HS-27A (cell line): Measurements from ENCODE around the gene ARL15.
"Not testable (repeated sequence)": the region's sequence is repeated elsewhere in the genome, so short reads cannot be mapped to it uniquely, and the experiment has no call there.

Source experiments
- DNase-seq: peaks from one replicate; pipeline ENCODE4 v3.0.0-alpha.2; 2012; ENCODE audit warnings: low read depth, missing footprints

The ARL15 gene

GRCh38 chr5:53982319-53982718 is 328.1 kb downstream of the ARL15 start:
- DNase-seq: not testable (repeated sequence)

DNA sequence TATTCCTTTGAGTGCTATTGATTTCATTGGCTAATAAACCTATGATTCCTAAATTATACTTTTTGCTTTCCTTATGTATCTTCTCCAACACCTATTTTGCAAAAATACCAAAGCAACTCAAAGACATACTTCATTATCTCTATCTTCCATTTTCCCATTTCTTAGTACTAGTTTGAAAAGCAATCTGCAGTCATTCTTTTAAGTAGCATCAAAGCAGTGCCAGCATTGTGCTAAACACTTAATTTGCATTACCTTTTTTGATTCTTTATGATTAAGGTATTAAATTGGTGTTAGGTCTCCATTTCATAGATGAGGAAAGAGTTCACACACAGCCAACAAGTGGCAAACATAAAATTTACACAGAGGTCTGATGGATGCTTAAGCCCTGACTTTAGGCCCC is 330.3 kb downstream of the ARL15 start:
- DNase-seq: no peak

DNA sequence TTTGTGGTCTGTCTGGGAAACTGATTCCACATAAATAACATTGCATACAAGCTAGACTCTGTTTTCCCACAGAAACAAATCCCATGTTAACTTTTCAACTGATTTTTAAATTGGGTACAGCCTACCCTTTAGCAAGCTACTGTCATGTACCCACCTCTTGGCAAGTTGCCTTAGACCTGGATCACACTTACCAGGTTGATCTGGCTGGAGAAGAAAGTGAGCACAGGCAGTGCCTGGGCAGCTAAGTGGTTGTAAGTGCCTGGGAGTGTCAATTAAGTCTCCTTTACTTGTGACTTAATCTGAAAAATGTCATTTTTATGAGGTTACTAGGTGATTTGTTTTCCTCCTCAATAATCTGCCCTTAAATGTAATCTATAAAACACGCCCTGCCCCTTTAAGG is 336.4 kb downstream of the ARL15 start:
- no peak for DNase-seq

GRCh38 chr5:53972314-53972713 is 338.1 kb downstream of the ARL15 start:
- DNase-seq: no peak

- no peak for DNase-seq
Measured at GRCh38 chr5:53971551-53971950, 338.8 kb downstream of the ARL15 start.

DNA sequence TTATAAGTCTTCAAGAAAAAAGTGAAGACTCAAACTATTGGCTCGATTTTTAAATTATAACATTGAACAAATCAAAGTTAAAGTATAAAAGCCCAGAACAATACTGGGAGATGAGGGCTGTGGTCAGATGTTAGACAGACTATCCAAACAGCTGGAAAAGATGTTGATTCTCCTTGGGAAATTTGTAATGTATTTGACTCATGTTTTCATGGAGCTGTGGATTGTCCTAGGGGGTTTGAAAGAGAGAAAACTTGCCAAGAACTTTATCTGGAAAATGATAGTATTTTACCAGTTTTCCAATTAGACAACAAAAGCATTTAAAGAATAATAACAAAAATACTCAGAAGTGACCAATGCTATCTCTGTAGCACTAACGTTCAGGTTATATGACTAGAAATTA is 339.2 kb downstream of the ARL15 start:
- DNase-seq: no peak

DNA sequence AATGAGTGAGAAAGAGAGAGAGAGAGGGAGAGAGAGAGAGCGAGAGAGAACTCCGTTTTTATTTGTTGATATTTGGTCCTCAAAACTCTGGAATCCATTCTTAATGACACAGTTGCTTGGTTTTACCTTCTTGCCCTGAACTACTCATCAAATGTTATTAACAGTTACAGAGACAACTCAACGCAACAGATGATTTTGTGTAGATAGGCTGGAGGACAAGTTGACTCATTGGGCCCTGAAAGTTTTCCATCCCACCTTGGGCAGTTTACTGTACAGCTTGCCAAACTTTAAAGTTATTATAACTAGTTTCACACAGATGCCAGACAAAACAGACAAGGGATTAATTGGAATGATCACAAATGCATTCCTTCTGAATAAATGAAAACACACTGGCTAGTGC is 339.9 kb downstream of the ARL15 start:
- no peak for DNase-seq

DNA sequence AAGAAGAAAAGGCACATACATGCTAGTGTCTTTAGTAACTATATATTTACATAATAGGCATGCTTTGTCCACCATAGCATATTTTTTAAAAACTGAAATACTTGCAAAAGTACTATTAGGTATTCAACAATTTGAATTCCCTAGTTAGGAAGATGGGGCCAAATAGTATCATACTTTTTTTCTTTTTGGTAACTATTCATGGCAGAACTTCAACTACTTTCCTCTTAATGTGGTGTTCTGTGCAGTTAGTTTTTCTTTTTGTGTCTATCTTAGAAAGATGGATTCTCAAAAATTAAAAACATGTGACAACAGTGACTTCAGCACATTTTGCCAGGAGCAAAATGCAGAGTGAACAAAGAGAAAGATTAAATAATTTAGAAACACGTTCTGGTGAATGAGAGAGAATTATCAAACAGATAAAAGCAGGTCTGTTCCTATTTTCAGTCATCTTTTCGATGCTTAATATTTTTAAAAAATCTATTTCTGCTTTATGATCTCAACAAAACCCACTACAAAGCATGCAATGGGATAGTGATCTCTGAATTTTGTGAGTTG is 341.1 kb downstream of the ARL15 start:
- DNase-seq: no peak

- no peak for DNase-seq
Measured at GRCh38 chr5:53965459-53965858, 344.9 kb downstream of the ARL15 start.

- no peak for DNase-seq
Measured at GRCh38 chr5:53963958-53964357, 346.4 kb downstream of the ARL15 start.

DNA sequence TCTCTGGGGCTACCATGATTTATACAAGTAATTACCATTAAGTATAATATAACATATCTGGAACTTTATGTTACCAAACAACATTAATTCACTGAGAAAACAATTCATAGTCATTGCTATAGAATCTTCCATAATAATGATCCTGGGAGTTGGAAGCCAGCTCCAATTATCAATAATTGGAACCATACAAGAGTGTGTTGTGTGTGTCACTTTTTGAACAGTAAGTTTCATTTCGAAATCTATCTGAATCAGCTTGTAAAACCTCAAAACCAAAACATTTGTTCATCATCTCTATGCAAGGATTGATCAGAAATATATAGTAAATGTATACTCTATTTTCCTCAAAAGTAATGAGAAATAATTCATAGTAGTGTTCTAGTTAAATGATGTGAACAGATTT is 348.1 kb downstream of the ARL15 start:
- no peak for DNase-seq

GRCh38 chr5:53956632-53957031 is 353.7 kb downstream of the ARL15 start:
- DNase-seq: no peak

DNA sequence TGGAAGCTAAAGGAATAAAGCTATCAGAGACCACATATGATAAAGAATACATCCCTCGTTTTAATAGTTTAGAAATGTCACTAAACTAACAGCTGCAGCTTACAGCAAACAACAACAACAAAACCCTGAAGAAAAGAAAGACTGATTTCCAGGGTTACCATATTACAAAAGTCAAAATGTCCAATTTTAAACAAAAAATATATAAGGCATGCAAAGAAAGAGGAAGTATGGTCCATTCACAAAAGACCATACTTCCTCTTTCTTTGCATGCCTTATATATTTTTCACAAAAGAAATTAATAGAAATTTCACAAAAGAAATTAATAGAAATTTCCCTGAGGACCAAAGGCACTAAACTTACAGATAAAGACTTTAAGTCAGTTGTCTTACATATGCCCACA is 354.2 kb downstream of the ARL15 start:
- no peak for DNase-seq

GRCh38 chr5:53950621-53951020 is 359.8 kb downstream of the ARL15 start:
- no peak for DNase-seq

DNA sequence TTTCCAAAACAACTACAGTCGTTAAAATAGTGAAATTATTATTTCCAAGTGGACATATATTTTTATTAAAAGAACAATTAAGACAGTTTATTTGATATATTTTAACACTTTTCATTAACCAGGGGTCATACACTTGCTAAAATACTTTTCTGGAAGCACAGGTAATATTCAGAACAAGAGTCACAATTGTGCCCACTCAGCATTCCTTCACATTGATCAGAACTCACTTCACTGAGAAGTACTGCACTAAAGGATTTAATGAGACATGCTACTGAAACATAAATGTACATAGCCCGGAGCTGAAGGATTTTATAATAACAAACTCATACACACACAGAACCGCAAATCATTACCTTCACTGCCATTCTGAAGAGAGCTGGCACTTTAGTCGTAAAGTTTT is 361.8 kb downstream of the ARL15 start:
- no peak for DNase-seq

GRCh38 chr5:53946405-53947100 is 363.8 kb downstream of the ARL15 start:
- DNase-seq: no peak

DNA sequence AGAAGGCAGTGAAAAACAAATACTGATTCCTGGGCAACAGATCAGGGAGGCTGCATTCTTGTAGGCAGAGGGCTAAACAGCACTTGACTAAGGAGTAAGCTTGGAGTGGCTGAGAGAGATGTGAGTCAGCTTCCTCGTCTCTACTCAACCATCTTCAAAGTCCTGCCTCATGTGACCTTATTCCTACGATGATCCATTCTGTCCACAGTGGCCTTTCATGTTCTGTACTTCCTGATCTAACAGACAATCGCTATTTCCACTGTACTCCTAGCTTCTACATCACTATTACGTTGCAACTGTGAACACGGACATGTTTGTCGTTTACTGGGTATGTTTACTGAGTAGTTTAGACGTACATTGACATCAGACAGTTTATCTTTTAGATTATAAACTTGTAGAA is 365.4 kb downstream of the ARL15 start:
- no peak for DNase-seq

- no peak for DNase-seq
Measured at GRCh38 chr5:53943938-53944337, 366.4 kb downstream of the ARL15 start.

DNA sequence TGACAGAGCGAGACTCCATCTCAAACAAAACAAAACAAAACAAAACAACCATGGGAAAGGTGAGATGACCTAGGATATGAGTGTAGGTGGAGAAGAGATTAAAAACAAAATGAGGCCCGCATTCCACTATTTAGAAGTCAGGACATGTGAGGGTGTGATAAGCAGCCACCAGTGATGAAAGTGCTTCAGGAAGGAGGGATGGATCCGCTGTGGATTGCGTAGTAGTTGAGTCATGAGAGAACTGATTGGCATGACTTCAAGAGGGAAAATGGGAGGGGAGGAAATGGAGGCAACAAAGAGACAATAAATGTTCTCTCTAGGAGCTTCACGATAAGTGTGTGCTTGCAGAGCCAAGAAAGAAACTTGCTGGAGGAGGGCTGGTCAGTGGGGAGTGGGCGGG is 367.6 kb downstream of the ARL15 start:
- DNase-seq: no peak

GRCh38 chr5:53940921-53941320 is 369.5 kb downstream of the ARL15 start:
- no peak for DNase-seq

DNA sequence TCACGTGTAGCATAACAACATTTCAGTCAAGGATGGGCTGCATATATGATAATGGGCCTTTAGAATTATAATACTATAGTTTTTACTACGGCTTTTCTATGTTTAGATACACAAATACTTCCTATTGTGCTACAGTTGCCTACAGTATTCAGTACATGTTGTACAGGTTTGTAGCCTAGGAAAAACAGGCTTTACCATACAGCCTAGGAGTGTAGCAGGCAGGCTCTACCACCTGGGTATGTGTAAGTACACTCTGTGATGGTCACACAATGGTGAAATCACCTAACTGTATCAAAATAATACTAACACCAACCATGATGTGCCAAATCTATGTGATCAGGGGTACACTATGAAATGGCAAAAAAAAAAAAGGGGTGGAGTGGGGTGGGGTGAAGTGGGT is 372.9 kb downstream of the ARL15 start:
- no peak for DNase-seq

- no peak for DNase-seq
Measured at GRCh38 chr5:53936481-53937352, 373.7 kb downstream of the ARL15 start.

DNA sequence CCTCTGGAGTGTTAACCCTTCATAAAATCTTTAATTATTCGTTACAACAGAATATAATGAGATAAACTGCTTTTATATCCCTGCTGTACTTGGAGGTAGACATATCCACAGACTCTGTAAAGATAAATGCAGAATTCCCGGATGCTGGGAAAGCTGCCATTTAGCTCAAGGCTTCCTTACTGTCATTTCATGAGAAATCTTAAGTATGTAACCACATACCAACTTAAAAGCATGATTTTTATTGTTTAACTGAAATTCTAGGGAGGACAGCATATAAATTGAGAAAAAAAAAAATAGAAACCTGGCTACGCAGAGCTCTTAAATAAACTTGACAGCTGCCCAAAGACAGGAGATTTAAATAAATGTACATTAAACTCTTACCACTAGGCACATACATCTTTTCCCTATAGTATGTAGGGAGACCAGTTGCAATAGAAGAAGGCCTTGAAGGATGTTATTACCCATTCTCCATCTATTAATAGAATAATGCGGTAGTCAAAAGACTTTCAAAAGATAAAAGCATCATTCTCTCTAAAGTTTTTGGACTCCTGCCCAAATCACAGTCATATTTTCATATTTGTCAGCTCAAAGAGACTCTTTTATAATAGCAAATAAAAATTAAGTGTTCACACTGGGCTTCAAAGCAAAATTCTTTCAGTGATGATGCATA is 376.1 kb downstream of the ARL15 start:
- DNase-seq: no peak
